IMR-90 (cell line): ENCODE measurements around the gene RGS4. TPM values are rescaled to one million over a fixed set of nuclear protein-coding genes. Genes with fewer than 3 reads are reported as not detected.

ENCODE experiments used
- ATAC-seq: fragments of 200-7000 bp; cut with Tn5 transposase; 2 replicates; pipeline ENCODE4 v1.9.1; 2020; ENCODE audit warnings: low read depth, mild to moderate bottlenecking, moderate library complexity
- BruUV-seq: library from RNA; stranded (reverse); fragments of 400-500 nt; replicated peaks from 2 replicates; lab custom pipeline; 2021; lab: Mats Ljungman, UMichigan
- CTCF ChIA-PET: fragments of 300-600 bp; formaldehyde crosslinking; extraction: SDS; loops from one replicate; lab custom pipeline; 2021; ENCODE audit warnings: antibody characterized with exemption; lab: Yijun Ruan, JAX
- POLR2A ChIA-PET: fragments of 300-600 bp; sonication (Branson Sonifier 250); formaldehyde crosslinking; loops from one replicate; lab custom pipeline; 2022; ENCODE audit warnings: antibody characterized with exemption; ENCODE audit not compliant: unreplicated experiment; lab: Charles Lee
- DNase-seq: peaks from one replicate; pipeline ENCODE4 v3.0.0; 2013
- H2AFZ ChIP-seq: replicated peaks from 2 replicates; pipeline ENCODE3; 2013; ENCODE audit warnings: low read length, mild to moderate bottlenecking; ENCODE audit not compliant: poor library complexity
- H2AK5ac ChIP-seq: 2 replicates; pipeline ENCODE4 v1.6.1; 2013; ENCODE audit warnings: low read depth, low read length, inconsistent platforms
- H2AK9ac ChIP-seq: replicated peaks from 2 replicates; pipeline ENCODE3; 2013; ENCODE audit warnings: mild to moderate bottlenecking, low read depth, low read length, moderate library complexity; ENCODE audit not compliant: poor library complexity
- H2BK120ac ChIP-seq: 2 replicates; pipeline ENCODE4 v1.6.1; 2013; ENCODE audit warnings: low read depth, low read length, inconsistent platforms
- H2BK15ac ChIP-seq: 3 replicates; pipeline ENCODE4 v1.6.1; 2013; ENCODE audit warnings: low read depth, low read length, inconsistent platforms
- H2BK20ac ChIP-seq: 2 replicates; pipeline ENCODE4 v1.6.1; 2013; ENCODE audit warnings: low read depth, mild to moderate bottlenecking, inconsistent platforms, low read length, moderate library complexity
- H2BK5ac ChIP-seq: 2 replicates; pipeline ENCODE4 v1.6.1; 2013; ENCODE audit warnings: mild to moderate bottlenecking, low read depth, low read length, inconsistent platforms; ENCODE audit not compliant: poor library complexity, severe bottlenecking
- H3K14ac ChIP-seq: replicated peaks from 2 replicates; pipeline ENCODE4 v1.6.1; 2013; ENCODE audit warnings: low read depth, low read length, inconsistent platforms
- H3K18ac ChIP-seq: 2 replicates; pipeline ENCODE4 v1.6.1; 2013; ENCODE audit warnings: low read depth, low read length, control low read depth
- H3K23ac ChIP-seq: 2 replicates; pipeline ENCODE4 v1.6.1; 2013; ENCODE audit warnings: low read depth, low read length, inconsistent platforms
- H3K27ac ChIP-seq: 2 replicates; pipeline ENCODE4 v1.5.1; 2013; ENCODE audit warnings: mild to moderate bottlenecking, control low read depth, low read length; ENCODE audit not compliant: insufficient read depth
- H3K27me3 ChIP-seq: 2 replicates; pipeline ENCODE4 v1.6.1; 2013; ENCODE audit warnings: low read length; ENCODE audit not compliant: control insufficient read depth, insufficient read depth
- H3K36me3 ChIP-seq: 2 replicates; pipeline ENCODE4 v1.6.1; 2013; ENCODE audit warnings: low read length, mixed read lengths; ENCODE audit not compliant: control insufficient read depth, insufficient read depth
- H3K4ac ChIP-seq: 2 replicates; pipeline ENCODE4 v1.6.1; 2013; ENCODE audit warnings: low read depth, low read length, inconsistent platforms
- H3K4me1 ChIP-seq: 2 replicates; pipeline ENCODE4 v1.6.1; 2013; ENCODE audit warnings: low read length, mixed read lengths; ENCODE audit not compliant: control insufficient read depth, insufficient read depth
- H3K4me2 ChIP-seq: 2 replicates; pipeline ENCODE4 v1.6.1; 2013; ENCODE audit warnings: low read depth, mild to moderate bottlenecking, control low read depth, low read length, moderate library complexity
- H3K4me3 ChIP-seq: 2 replicates; pipeline ENCODE4 v1.5.1; 2013; ENCODE audit warnings: low read depth, mild to moderate bottlenecking, control low read depth, low read length, moderate library complexity; ENCODE audit not compliant: insufficient read depth
- H3K56ac ChIP-seq: 2 replicates; pipeline ENCODE4 v1.6.1; 2013; ENCODE audit warnings: low read length, inconsistent platforms; ENCODE audit not compliant: insufficient read depth; ENCODE audit errors: extremely low read depth
- H3K79me1 ChIP-seq, 2 experiments: 2 replicates each; pipeline ENCODE4 v1.6.1; 2013; ENCODE audit warnings: low read length in 2 of 2, inconsistent platforms in 1 of 2, low read depth in 1 of 2
- H3K9ac ChIP-seq: 2 replicates; pipeline ENCODE4 v1.6.1; 2013; ENCODE audit warnings: low read depth, low read length, control low read depth
- H3K9me1 ChIP-seq: 2 replicates; pipeline ENCODE4 v1.6.1; 2013; ENCODE audit warnings: low read length, inconsistent platforms; ENCODE audit not compliant: insufficient read depth
- H3K9me3 ChIP-seq: 2 replicates; pipeline ENCODE4 v1.6.1; 2013; ENCODE audit warnings: low read length; ENCODE audit not compliant: control insufficient read depth, insufficient read depth
- H4K20me1 ChIP-seq: 2 replicates; pipeline ENCODE4 v1.6.1; 2013; ENCODE audit warnings: low read length, inconsistent platforms; ENCODE audit not compliant: insufficient read depth
- H4K5ac ChIP-seq: 2 replicates; pipeline ENCODE4 v1.6.1; 2013; ENCODE audit warnings: mild to moderate bottlenecking, low read depth, low read length, control low read depth
- H4K8ac ChIP-seq, 2 experiments: 2 replicates each; pipeline ENCODE4 v1.6.1; 2013; ENCODE audit warnings: low read depth in 2 of 2, low read length in 2 of 2, control low read depth in 1 of 2, inconsistent platforms in 1 of 2
- H4K91ac ChIP-seq: 2 replicates; pipeline ENCODE4 v1.6.1; 2013; ENCODE audit warnings: low read depth, low read length, inconsistent platforms; ENCODE audit not compliant: insufficient read depth
- BHLHE40 ChIP-seq: fragments of 150-350 bp; IDR thresholded peaks from 2 replicates; pipeline ENCODE4 v1.6.1; 2016; ENCODE audit warnings: mild to moderate bottlenecking, low read depth, low read length
- CEBPB ChIP-seq: IDR thresholded peaks from 2 replicates; pipeline ENCODE4 v1.6.1; 2012; ENCODE audit warnings: low read depth, low read length, improper control_type of control experiment
- CHD1 ChIP-seq: IDR thresholded peaks from 2 replicates; pipeline ENCODE4 v1.6.1; 2012; ENCODE audit warnings: low read depth, low read length, improper control_type of control experiment
- FOS ChIP-seq: fragments of 150-350 bp; IDR thresholded peaks from 2 replicates; pipeline ENCODE4 v1.6.1; 2016; ENCODE audit warnings: low read depth, low read length
- MAFK ChIP-seq: IDR thresholded peaks from 2 replicates; pipeline ENCODE4 v1.6.1; 2012; ENCODE audit warnings: low read depth, low read length, improper control_type of control experiment
- MAZ ChIP-seq: IDR thresholded peaks from 2 replicates; pipeline ENCODE4 v1.6.1; 2012; ENCODE audit warnings: low read depth, mild to moderate bottlenecking, low read length, improper control_type of control experiment, moderate library complexity, borderline replicate concordance
- MXI1 ChIP-seq: IDR thresholded peaks from 2 replicates; pipeline ENCODE4 v1.6.1; 2012; ENCODE audit warnings: low read depth, mild to moderate bottlenecking, low read length, moderate library complexity, borderline replicate concordance
- NFE2L2 ChIP-seq: fragments of 150-350 bp; IDR thresholded peaks from 2 replicates; pipeline ENCODE4 v1.6.1; 2016; ENCODE audit warnings: low read depth, mild to moderate bottlenecking, low read length
- RAD21 ChIP-seq: IDR thresholded peaks from 2 replicates; pipeline ENCODE4 v1.6.1; 2012; ENCODE audit warnings: low read length, improper control_type of control experiment
- RCOR1 ChIP-seq: IDR thresholded peaks from 2 replicates; pipeline ENCODE4 v1.6.1; 2012; ENCODE audit warnings: mild to moderate bottlenecking, low read length, improper control_type of control experiment; ENCODE audit not compliant: insufficient replicate concordance
- RFX5 ChIP-seq: IDR thresholded peaks from 2 replicates; pipeline ENCODE4 v1.8.0; 2012; ENCODE audit warnings: low read depth, mild to moderate bottlenecking, low read length, moderate library complexity
- SMC3 ChIP-seq: fragments of 150-350 bp; IDR thresholded peaks from 2 replicates; pipeline ENCODE4 v1.6.1; 2016; ENCODE audit warnings: low read depth, mild to moderate bottlenecking, antibody characterized with exemption, low read length, moderate library complexity
- dilution Hi-C: fragments of 300-500 bp; cut with HindIII; formaldehyde crosslinking; loops from one replicate; pipeline ENCODE4 v1.14.3; 2018; ENCODE audit warnings: low sequenced_read_pairs; ENCODE audit not compliant: unreplicated experiment
- in situ Hi-C: fragments of 300-500 bp; cut with MboI; formaldehyde crosslinking; loops from 3 replicates; pipeline ENCODE4 v1.14.3; 2019; ENCODE audit warnings: low sequenced_read_pairs, inconsistent platforms, mixed read lengths
- intact Hi-C: fragments of 100-400 bp; cut with micrococcal nuclease; formaldehyde crosslinking; loops from 2 replicates; pipeline ENCODE4 v1.10.0; 2022
- polyA plus RNA-seq, 3 experiments: library from polyadenylated mRNA; depleted of rRNA; stranded (reverse); fragments of >200 nt; gene quantifications; 2 replicates each; pipeline ENCODE4 v1.2.3, GENCODE V29; 2012; ENCODE audit warnings: low replicate concordance in 1 of 3
- total RNA-seq: library from RNA; depleted of rRNA; stranded (reverse); fragments of >200 nt; gene quantifications from 2 replicates; pipeline ENCODE4 v1.2.3, GENCODE V29; 2012
- TF ChIP-seq, protein P1 (sequence below): fragments of 150-350 bp; IDR thresholded peaks from 2 replicates; pipeline ENCODE4 v1.6.1; 2017; ENCODE audit warnings: mild to moderate bottlenecking, antibody characterized with exemption, low read length, low read depth
- TF ChIP-seq, protein P2 (sequence below): conservative IDR thresholded peaks from 2 replicates; pipeline ENCODE4 v1.5.1; 2012; ENCODE audit warnings: mild to moderate bottlenecking, low read depth, low read length, improper control_type of control experiment

RGS4 gene
- total and polyA plus RNA-seq, 2 of the 4 experiments (the other 2 are of a cell fraction) = 202 to 538 TPM

DNA sequence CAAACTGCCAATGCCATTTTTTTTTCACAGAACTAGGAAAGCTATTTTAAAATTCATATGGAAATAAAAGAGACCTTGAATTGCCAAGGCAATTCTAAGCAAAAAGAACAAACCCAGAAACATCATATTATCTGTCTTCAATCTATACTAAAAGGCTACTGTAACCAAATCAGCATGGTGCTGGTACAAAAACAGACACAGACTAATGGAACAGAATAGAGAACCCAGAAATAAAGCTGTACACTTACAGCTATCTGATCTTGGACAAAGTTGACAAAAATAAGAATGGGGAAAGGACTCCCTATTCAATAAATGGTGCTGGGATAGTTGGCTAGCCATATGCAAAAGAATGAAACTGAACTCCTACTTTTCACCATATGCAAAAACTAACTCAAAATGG is 50.5 kb downstream of the RGS4 start:
- H2BK5ac ChIP-seq = no peak overlapping the region
- no peaks in the 10 kb centered on the region for H3K36me3 ChIP-seq
- dilution Hi-C loops = no loop called here
- no peak overlapping the region for H3K23ac ChIP-seq
- POLR2A ChIA-PET = no interaction called here
- ATAC-seq (no peak), DNase-seq (no peak)
- 0 out of 2 replicates have a peak, but pooled peaks cover 3% of the 10 kb centered on the region for H3K9me1 ChIP-seq
- no peak overlapping the region for H3K4me3 ChIP-seq
- H3K9ac ChIP-seq = no peak overlapping the region
- BruUV-seq = no TSS peak
- CTCF ChIA-PET = no interaction called here
- no peak overlapping the region for H2AFZ ChIP-seq
- H2BK120ac ChIP-seq = no peak overlapping the region
- no peak overlapping the region for H3K27ac ChIP-seq
- H3K79me1 ChIP-seq = no peaks in the 10 kb centered on the region
- H3K56ac ChIP-seq = no peak overlapping the region
- TF ChIP-seq NFE2L2 (no peak), MAFK (no peak), RAD21 (no peak), MAZ (no peak), CHD1 (no peak), FOS (no peak), RFX5 (no peak), BHLHE40 (no peak), MXI1 (no peak), CEBPB (no peak), RCOR1 (no peak), SMC3 (no peak)
- TF ChIP-seq, protein P1, sequence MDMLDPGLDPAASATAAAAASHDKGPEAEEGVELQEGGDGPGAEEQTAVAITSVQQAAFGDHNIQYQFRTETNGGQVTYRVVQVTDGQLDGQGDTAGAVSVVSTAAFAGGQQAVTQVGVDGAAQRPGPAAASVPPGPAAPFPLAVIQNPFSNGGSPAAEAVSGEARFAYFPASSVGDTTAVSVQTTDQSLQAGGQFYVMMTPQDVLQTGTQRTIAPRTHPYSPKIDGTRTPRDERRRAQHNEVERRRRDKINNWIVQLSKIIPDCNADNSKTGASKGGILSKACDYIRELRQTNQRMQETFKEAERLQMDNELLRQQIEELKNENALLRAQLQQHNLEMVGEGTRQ = no peak
- TF ChIP-seq, protein P2, sequence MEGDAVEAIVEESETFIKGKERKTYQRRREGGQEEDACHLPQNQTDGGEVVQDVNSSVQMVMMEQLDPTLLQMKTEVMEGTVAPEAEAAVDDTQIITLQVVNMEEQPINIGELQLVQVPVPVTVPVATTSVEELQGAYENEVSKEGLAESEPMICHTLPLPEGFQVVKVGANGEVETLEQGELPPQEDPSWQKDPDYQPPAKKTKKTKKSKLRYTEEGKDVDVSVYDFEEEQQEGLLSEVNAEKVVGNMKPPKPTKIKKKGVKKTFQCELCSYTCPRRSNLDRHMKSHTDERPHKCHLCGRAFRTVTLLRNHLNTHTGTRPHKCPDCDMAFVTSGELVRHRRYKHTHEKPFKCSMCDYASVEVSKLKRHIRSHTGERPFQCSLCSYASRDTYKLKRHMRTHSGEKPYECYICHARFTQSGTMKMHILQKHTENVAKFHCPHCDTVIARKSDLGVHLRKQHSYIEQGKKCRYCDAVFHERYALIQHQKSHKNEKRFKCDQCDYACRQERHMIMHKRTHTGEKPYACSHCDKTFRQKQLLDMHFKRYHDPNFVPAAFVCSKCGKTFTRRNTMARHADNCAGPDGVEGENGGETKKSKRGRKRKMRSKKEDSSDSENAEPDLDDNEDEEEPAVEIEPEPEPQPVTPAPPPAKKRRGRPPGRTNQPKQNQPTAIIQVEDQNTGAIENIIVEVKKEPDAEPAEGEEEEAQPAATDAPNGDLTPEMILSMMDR = no peak
- no peak overlapping the region for H3K4ac ChIP-seq
- H3K4me2 ChIP-seq = no peak overlapping the region
- no peaks in the 10 kb centered on the region for H3K4me1 ChIP-seq
- intact Hi-C loops = no loop called here
- H3K18ac ChIP-seq = no peak overlapping the region
- H4K5ac ChIP-seq = no peak overlapping the region
- H2BK15ac ChIP-seq = no peak overlapping the region
- no peak overlapping the region for H2BK20ac ChIP-seq
- H4K91ac ChIP-seq = no peak overlapping the region
- H3K27me3 ChIP-seq = no peaks in the 10 kb centered on the region
- H3K14ac ChIP-seq = no peak overlapping the region
- H2AK5ac ChIP-seq = no peak overlapping the region
- in situ Hi-C loops = no loop called here
- no peaks in the 10 kb centered on the region for H3K9me3 ChIP-seq
- no peak overlapping the region for H2AK9ac ChIP-seq
- H4K8ac ChIP-seq = no peak overlapping the region
- H4K20me1 ChIP-seq = no peaks in the 10 kb centered on the region
